Gastrocnemius medialis (tissue), 4 donors: ENCODE results near the gene RFT1. TPM values are rescaled to one million over a fixed set of nuclear protein-coding genes. Genes with fewer than 3 reads are reported as not detected.

Experiments
- ATAC-seq, 2 donors: fragments of 150-250 bp; one replicate each; pipeline ENCODE4 v1.9.1; 2016
- DNase-seq, 2 donors: peaks; one replicate each; pipeline ENCODE4 v3.0.0-alpha.2; 2019
- H3K27ac ChIP-seq, 4 donors: fragments of 200-600 bp; sonication (generic); 1 replicate in 1 of 4; 2 replicates in 3 of 4; pipeline ENCODE4 v1.5.1; 2016 to 2018; ENCODE audit warnings: mild to moderate bottlenecking in 2 of 4, moderate library complexity in 1 of 4
- H3K27me3 ChIP-seq, 3 donors: fragments of 200-600 bp; sonication (generic) in 2 of 3; 1 replicate in 1 of 3; 2 replicates in 2 of 3; pipeline versions ENCODE4 v1.5.1 to v1.6.0; 2016 to 2019; ENCODE audit warnings: mild to moderate bottlenecking in 1 of 3, moderate library complexity in 1 of 3
- H3K36me3 ChIP-seq, 2 donors: fragments of 200-600 bp; sonication (generic) in 1 of 2; one replicate each; pipeline ENCODE4 v1.5.1; 2017 to 2018
- H3K4me1 ChIP-seq, 2 donors: fragments of 200-600 bp; sonication (generic) in 1 of 2; one replicate each; pipeline ENCODE4 v1.5.1; 2016 to 2017; ENCODE audit warnings: mild to moderate bottlenecking in 2 of 2
- H3K4me3 ChIP-seq, 4 donors: fragments of 200-600 bp; sonication (generic) in 3 of 4; 1 replicate in 1 of 4; 2 replicates in 3 of 4; pipeline ENCODE4 v1.5.1; 2016 to 2019; ENCODE audit warnings: mild to moderate bottlenecking in 2 of 4
- H3K9me3 ChIP-seq, 3 donors: fragments of 200-600 bp; sonication (generic) in 2 of 3; 1 replicate in 1 of 3; 2 replicates in 2 of 3; pipeline ENCODE4 v1.5.1; 2016 to 2019
- CTCF ChIP-seq, 5 experiments: fragments of 450-650 bp in 3 of 5; fragments of 200-600 bp in 2 of 5; sonication (generic) in 2 of 5; IDR thresholded peaks in 4 of 5; conservative IDR thresholded peaks in 1 of 5; 1 replicate in 4 of 5; 2 replicates in 1 of 5; pipeline ENCODE4 v1.5.1; 2016 to 2019; ENCODE audit warnings: antibody characterized with exemption in 5 of 5, mild to moderate bottlenecking in 3 of 5, moderate library complexity in 3 of 5
- POLR2A ChIP-seq, 2 donors: fragments of 450-650 bp; IDR thresholded peaks; one replicate each; pipeline ENCODE4 v1.6.1; 2017; ENCODE audit warnings: antibody characterized with exemption in 2 of 2, mild to moderate bottlenecking in 2 of 2, moderate library complexity in 2 of 2
- in situ Hi-C, 4 donors: fragments of 200-750 bp; cut with MboI; loops; one replicate each; pipeline versions ENCODE4 v1.15.0 to v1.8.0; 2017; ENCODE audit warnings: low sequenced_read_pairs in 4 of 4
- intact Hi-C: fragments of 100-400 bp; cut with DNase I; formaldehyde crosslinking; loops from one replicate; pipeline ENCODE4 v1.15.1; 2023; ENCODE audit warnings: low total_unique reads
- total RNA-seq, 4 donors: library from RNA; depleted of rRNA; stranded (reverse); fragments of >200 nt; gene quantifications; one replicate each; pipeline versions ENCODE4 v1.1.0 to v1.2.3, GENCODE V29; 2016

Gene RFT1
- total RNA-seq, 4 donors from 2014 or later, result 2.5 to 5.7 (median 5.2) TPM

GRCh38 chr3:53084310-53085001 lies 45.8 kb downstream of the RFT1 start:
- Histone ChIP-seq H3K27ac (no peak overlapping the region), H3K4me1 (no peaks in the 10 kb centered on the region), H3K4me3 (no peak overlapping the region), H3K27me3 (no peaks in the 10 kb centered on the region), H3K36me3 (no peaks in the 10 kb centered on the region), H3K9me3 (no peaks in the 10 kb centered on the region)
- no peak for TF ChIP-seq CTCF (IDR thresholded peaks at IDR 0.05 in 4 of 5, conservative IDR thresholded peaks at IDR 0.05 in 1 of 5)
- in situ Hi-C loops, result loop anchor here in 1 of 4 donors (25.0 kb wide), 1 partner anchor 347 kb away; no protein-coding TSS in a partner anchor
- intact Hi-C loops, result no loop called here
- DNase-seq, result no peak
- no peak for ATAC-seq

GRCh38 chr3:53083949-53084309 lies 46.3 kb downstream of the RFT1 start:
- no peaks in the 10 kb centered on the region for H3K4me1 ChIP-seq
- H3K4me3 ChIP-seq, result no peak overlapping the region
- intact Hi-C loops (no loop called here), in situ Hi-C loops (loop anchor here in 1 of 4 donors (25.0 kb wide), 1 partner anchor 347 kb away; no protein-coding TSS in a partner anchor)
- no peak overlapping the region for H3K27ac ChIP-seq
- ATAC-seq, result no peak
- no peaks in the 10 kb centered on the region for H3K27me3 ChIP-seq
- no peak for DNase-seq
- TF ChIP-seq CTCF (IDR thresholded peaks at IDR 0.05 in 4 of 5, conservative IDR thresholded peaks at IDR 0.05 in 1 of 5) (no peak), POLR2A (IDR thresholded peaks at IDR 0.05) (no peak)
- H3K9me3 ChIP-seq, result no peaks in the 10 kb centered on the region
- H3K36me3 ChIP-seq, result no peaks in the 10 kb centered on the region

- no peaks in the 10 kb centered on the region for H3K9me3 ChIP-seq
- no peak overlapping the region for H3K4me3 ChIP-seq
- intact Hi-C loops (no loop called here), in situ Hi-C loops (loop anchor here in 1 of 4 donors (25.0 kb wide), 1 partner anchor 346 kb away; no protein-coding TSS in a partner anchor)
- H3K36me3 ChIP-seq, result no peaks in the 10 kb centered on the region
- no peaks in the 10 kb centered on the region for H3K27me3 ChIP-seq
- ATAC-seq, result no peak
- no peaks in the 10 kb centered on the region for H3K4me1 ChIP-seq
- H3K27ac ChIP-seq, result no peak overlapping the region
- DNase-seq, result no peak
- TF ChIP-seq POLR2A (IDR thresholded peaks at IDR 0.05) (no peak), CTCF (IDR thresholded peaks at IDR 0.05 in 4 of 5, conservative IDR thresholded peaks at IDR 0.05 in 1 of 5) (no peak)
These were observed 46.7 kb downstream of the RFT1 start for GRCh38 chr3:53083521-53083920.

- intact Hi-C loops, result no loop called here
- DNase-seq (no peak), ATAC-seq (no peak)
- in situ Hi-C loops, result loop anchor here in 1 of 4 donors (25.0 kb wide), 1 partner anchor 345 kb away; no protein-coding TSS in a partner anchor
- H3K9me3 ChIP-seq, result no peaks in the 10 kb centered on the region
- H3K27me3 ChIP-seq, result no peaks in the 10 kb centered on the region
- H3K36me3 ChIP-seq, result no peaks in the 10 kb centered on the region
- TF ChIP-seq CTCF (IDR thresholded peaks at IDR 0.05 in 4 of 5, conservative IDR thresholded peaks at IDR 0.05 in 1 of 5) (no peak), POLR2A (IDR thresholded peaks at IDR 0.05) (no peak)
- H3K4me1 ChIP-seq, result no peaks in the 10 kb centered on the region
- no peak overlapping the region for H3K4me3 ChIP-seq
- no peak overlapping the region for H3K27ac ChIP-seq
These were observed 47.5 kb downstream of the RFT1 start for GRCh38 chr3:53082736-53083135.
